Kidney capillary endothelial cell (primary cell): ENCODE measurements around the gene TMPRSS9.

Source experiments
- DNase-seq: peaks from one replicate; pipeline ENCODE4 v3.0.0-alpha.2; 2018; ENCODE audit warnings: low spot score

The TMPRSS9 gene

GRCh38 chr19:2359992-2360685, at the start of gene TMPRSS9:
Gene TMPRSS9 (plus strand): TSS chr19:2360265. CDS start chr19:2389786, 29,521 bp downstream.
- no peak for DNase-seq

DNA sequence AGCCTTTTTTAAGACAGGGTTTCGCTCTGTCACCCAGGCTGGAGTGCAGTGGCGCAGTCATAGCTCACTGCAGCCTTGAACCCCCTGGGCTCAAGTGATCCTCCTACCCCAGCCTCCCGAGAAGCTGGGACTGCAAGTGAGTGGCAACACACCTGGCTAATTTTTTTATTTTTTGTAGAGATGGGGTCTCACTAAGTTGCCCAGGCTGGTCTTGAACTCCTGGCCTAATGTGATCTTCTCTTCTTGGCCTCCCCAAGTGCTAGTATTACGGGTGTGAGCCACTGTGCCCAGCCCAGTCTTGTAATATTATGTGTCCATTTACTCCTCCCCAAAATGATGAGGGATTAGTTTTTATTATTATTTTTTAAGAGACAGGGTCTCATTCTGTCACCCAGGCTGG, 49.0 kb upstream of the TMPRSS9 start:
- DNase-seq, result no peak

DNA sequence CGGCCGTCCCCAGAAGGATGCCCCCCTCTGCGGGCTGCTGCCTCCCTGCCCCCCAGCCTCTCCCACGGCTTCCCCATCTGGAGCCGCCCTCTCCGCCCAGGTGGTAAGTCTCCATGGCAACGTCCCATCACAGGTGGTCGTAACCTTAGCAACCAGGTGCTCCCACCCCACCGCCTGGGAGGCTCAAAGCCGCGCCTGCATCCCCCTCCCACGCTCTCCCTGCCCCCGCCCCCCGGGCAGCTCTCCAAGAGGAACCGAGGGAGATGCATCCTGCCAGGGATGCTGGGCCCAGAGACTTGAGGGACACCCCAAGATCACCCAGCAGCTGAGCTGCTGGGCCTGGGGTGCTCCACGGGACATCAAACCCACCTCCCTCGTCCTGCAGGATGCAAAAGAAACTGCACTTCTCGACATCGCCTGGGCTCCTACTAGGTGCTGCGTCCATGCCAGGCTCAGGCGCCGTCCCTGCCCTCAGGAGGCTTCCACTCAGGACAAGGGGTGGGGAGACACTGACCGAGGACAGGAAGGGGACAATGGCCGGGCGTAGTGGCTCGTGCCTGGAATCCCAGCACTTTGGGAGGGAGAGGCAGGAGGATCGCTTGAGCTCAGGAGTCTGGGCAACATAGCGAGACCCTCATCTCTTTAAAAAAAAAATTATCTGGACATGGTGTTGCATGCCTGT, 47.1 kb upstream of the TMPRSS9 start:
- DNase-seq, result no peak

DNA sequence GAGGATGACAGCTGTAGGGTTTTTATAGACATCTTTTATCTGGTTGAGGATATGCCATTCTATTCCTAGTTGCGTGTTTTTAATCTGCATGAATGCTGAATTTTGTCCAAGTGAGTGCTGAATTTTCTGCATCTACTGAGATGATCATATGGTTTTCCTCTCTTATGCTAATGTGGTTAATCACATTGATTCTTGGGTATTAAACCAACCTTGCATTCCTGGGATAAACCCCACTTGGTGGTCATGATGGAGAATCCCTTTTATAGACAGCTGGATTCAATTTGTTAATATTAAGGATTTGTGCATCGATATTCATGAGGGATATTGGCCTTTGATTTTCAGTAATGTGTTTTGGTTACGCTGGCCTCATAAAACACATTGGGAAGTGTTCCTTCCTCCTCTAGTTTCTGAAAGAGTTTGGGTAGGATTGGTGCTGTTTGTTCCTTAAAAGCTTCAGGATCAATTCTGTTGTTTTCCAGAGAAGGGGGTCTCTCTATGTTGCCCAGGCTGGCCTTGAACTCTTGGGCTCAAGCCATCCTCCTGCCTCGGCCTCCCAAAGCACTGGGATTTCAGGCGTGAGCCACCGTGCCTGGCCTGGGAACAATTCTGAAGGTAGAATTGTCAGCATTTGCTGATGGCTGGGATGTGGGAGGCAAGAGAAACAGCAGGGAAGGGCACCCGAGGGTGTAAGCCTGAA, 44.8 kb upstream of the TMPRSS9 start:
- no peak for DNase-seq

GRCh38 chr19:2315818-2316353, 44.2 kb upstream of the TMPRSS9 start:
- no peak for DNase-seq

DNA sequence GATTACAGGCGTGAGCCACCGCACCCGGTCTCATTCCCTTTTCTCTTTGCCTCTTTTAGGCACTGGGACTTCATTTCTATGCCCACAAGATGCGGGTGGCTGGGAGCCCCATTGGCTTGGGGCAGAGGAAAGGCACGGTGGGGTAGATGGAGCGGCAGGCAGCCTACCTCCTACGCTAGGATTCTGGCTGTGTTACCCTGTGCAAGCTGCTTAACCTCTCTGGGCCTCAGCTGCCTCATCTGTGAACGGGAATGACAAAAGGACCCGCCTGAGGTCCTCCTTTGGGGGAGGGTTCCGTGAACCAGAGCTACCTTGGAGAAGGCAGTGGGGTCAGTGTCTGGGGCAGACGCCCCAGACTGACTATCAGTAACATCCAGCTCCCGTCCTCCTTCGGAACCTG, 42.8 kb upstream of the TMPRSS9 start:
- no peak for DNase-seq

DNA sequence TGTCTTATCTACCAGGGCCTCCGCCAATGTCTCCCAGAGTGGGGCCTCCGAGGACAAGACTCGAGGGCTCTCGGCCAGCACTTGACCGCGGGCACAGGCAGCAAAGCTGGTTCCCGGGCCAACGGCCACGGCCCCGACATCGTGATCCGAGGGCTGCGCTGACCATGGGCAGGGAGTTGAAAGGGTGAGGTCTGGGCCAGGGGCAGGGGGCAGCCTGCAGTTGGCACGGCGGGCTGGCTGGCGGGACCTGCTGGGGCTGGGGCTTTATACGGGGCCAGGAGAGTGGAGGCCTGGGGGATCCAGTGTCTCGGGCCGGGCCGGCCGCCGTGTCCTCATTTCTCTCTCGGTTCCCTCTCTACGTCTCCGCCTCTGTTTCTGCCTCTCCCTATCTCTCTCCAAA, 42.3 kb upstream of the TMPRSS9 start:
- DNase-seq, result no peak

- DNase-seq, result no peak
Measured at GRCh38 chr19:2318923-2319322, 41.1 kb upstream of the TMPRSS9 start.

GRCh38 chr19:2319551-2319950, 40.5 kb upstream of the TMPRSS9 start:
- no peak for DNase-seq

DNA sequence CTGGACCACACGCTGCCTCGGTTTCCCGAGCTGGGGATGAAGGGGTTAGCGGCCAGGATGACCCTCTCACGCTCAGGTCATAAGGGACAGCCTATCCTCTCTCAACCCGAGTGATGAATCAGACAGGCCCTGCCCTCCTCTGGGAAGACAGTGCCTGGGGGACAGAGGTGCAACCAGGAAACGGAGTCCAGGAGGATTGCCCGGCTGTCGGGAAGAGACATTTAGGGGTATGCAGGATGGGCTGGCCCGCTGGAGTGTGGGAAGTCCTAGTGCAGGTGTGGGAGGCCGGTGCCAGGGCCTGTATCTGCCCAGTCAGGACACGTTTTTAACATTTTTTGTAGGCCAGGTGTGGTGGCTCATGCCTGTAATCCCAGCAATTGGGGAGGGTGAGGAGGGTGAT, 40.0 kb upstream of the TMPRSS9 start:
- no peak for DNase-seq

- DNase-seq, result no peak
Measured at GRCh38 chr19:2320939-2321338, 39.1 kb upstream of the TMPRSS9 start.

DNA sequence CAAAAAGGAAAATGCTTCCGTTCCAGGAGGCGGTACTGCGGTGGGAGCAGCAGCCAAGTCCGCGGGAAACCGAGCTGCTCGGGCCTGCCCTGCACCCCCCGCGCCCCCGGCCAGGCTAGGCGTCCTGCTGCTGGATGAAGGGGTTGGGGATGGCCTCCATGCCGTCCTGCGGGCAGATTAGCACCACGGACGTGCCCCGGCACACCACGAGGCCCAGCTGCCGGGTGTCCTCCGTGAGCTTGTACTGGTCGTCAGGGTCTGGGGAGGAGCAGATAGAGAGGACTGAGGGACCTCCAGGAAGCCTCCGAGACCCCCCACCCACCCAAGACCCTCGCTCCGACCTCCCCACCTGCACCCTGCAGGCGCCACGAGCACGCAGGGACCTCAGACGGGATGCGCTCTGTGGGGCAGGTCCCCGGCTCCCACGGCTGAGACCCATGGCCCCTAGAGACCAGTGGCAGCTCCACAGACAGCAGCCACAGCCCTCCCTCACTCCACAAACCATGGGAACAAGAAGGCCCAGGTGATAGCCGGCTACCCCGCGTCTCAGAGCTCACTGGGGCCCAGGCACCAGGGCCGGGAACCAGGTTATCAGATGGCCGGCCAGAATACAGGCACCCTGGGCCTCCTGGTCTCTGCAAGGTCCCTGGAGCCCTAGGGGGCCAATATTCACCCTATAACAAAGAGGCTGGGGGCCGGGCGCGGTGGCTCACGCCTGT, 38.3 kb upstream of the TMPRSS9 start:
- no peak for DNase-seq

GRCh38 chr19:2323707-2324106, 36.4 kb upstream of the TMPRSS9 start:
- no peak for DNase-seq

DNA sequence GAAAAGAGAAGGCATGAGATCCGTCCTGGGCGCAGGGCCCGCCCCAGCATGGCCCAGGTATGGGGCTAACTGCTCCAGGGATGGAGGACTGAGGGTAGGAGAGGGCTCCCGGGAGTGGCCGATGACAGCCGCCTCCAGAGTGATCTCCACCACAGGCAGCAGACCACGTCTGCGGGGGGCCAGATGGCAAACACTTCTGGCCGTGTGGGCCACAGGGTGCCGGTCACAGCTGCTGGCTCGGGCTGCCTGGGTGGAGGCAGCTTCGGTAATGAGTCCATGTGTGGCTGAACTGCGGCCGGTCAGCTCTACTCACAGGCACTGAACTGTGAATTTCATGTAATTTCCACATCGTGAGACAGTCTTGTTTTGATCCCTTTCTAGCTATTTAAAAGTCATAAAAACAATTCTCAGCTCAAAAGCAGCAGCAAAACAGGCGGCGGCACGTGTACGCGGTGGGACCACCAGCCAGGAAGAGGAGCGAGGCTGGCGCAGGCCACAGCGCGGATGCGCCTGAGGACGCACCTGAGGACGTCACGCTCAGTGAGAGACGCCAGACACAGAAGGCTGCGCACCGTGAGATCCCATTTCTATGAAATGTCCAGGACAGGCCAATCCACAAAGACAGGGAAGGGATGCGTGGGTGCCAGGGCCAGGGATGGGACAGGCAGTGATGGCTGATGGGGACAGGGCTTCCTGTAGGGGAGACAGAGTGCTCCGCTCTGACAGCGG, 35.7 kb upstream of the TMPRSS9 start:
- no peak for DNase-seq

DNA sequence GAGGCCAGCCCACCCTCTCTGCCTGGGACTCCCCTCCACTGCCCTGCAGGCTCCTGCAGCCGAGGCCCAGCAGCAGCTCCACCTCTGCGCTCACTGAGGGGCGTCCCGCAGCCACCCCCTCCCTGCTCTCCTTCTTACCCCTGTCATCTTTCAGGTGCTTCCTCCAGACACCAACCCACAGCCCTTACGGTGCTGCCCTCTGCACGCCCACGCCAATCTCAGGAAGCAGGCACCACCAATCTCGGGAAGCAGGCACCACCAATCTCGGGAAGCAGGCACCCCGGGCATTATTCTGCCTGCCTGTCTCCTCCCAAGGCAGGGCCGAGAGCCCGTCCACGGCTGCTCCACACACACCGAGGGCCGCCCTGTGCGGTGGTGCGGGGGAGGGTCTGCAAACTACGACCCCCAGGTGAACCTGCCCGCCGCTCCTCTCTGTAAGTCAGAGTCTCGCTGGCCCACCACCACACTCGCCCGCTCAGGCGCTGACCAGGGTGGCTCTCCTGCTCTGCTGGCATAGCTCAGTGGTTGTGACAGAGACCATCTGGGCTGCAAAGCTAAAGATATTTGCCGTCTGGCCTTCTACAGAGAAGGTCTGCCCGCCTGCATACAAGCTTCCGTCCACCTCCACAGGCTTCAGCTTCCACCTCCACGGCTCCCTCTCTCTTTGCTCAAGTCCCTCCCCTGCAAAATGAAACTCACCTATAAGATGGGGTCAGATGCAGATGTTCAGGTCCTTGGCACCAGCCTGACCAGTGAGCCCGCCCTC, 34.6 kb upstream of the TMPRSS9 start:
- DNase-seq, result no peak

DNA sequence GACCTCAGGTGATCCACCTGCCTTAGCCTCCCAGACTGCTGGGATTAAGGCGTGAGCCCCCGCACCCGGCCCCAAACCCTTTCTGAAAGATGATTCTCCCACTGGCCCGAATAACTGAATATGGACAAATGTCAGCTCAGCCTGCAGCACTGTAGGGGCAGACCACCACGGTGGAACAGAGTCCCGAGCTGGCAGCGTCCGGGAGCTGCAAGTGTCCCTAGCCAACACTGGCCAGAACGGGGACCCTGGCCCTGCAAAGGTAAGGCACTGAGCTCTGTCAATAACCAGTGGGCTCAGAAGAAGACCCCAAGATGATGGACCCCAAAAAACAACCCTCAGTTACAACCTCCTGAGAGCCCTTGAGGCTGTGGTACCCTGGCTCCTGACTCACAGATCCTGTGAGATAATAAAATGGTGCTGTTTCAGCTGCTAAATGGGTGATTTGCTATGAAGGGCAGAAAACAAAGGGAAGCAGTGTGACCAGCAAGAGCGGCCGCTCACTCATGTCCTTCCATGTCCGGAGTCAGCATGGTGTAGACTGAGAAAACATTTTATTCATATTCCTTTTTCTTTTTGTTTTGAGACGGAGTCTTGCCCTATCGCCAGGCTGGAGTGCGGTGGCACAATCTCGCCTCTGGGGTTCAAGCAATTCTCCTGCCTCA, 33.2 kb upstream of the TMPRSS9 start:
- no peak for DNase-seq

DNA sequence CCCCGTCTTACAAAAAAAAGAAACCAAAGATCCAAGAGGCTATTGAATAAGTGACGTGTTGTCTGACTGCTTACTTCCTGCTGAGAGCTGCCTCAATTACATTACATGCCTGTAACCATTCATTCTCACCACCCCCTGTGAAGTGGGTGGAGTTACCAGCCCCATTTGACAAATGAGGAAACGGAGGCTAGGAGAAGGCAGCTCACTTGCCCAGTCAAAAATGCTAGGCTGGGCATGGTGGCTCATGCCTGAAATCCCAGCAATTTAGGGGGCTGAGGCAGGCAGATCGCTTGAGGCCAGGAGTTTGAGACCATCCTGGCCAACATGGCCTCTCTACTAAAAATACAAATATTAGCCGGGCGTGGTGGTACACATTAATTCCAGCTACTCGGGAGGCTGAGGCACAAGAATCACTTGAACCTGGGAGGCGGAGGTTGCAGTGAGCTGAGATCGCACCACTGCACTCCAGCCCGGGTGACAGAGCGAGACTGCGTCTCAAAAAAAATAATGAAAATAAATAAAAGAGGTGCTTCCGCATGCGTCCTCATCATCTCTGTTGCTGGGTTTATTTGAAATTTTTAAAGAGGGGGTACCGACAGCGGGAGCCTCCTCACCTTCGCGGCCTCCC, 32.2 kb upstream of the TMPRSS9 start:
- DNase-seq, result peak; percentile 87

DNA sequence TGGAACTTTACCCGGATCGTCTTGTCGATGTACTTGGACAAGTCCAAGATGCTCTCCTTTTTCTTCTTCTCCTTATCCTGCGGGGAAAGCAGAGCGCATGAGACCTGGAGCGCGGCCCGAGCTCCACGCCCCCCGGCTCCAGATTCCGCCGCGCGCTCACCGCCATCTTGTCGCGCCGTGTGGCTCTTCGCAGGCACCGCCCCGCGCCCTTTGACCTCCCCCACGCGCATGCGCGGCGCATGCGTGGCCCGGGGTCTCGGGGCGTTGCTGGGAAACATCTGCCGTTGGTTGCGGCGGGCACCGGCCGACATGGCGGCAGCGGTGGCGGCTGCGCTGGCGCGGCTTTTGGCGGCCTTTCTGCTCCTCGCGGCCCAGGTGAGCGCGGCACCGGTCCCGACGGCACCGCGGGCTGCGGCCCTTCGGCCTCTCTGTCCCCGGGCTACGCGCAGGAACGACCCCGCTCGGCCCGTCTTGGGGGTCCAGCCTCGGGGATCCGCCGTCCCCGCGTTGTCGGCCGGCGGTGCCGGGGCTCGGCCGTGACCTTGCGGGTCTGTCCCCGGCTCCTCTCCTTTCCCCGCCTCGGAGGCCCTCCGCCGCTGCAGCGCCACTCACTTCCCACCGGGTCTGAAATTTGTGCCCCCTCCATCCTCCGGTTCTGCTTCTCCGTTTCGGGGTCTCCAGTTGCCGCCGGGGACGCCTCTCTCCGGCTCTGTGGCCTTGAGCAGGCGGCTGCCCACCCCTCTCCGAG, 31.5 kb upstream of the TMPRSS9 start, which contains the start of the genes LSM7 and SPPL2B:
TSS of gene LSM7 (minus strand) at position 186 of the 748 bp plus-strand sequence. CDS start at position 166, 20 bp downstream.
TSS of gene SPPL2B (plus strand) at position 284 of the 748 bp plus-strand sequence. CDS start at position 310, 26 bp downstream.
- peak; percentile 84 for DNase-seq

GRCh38 chr19:2329149-2329478, 31.0 kb upstream of the TMPRSS9 start:
- no peak for DNase-seq
